ENCODE data around the gene EFCC1.

DNA sequence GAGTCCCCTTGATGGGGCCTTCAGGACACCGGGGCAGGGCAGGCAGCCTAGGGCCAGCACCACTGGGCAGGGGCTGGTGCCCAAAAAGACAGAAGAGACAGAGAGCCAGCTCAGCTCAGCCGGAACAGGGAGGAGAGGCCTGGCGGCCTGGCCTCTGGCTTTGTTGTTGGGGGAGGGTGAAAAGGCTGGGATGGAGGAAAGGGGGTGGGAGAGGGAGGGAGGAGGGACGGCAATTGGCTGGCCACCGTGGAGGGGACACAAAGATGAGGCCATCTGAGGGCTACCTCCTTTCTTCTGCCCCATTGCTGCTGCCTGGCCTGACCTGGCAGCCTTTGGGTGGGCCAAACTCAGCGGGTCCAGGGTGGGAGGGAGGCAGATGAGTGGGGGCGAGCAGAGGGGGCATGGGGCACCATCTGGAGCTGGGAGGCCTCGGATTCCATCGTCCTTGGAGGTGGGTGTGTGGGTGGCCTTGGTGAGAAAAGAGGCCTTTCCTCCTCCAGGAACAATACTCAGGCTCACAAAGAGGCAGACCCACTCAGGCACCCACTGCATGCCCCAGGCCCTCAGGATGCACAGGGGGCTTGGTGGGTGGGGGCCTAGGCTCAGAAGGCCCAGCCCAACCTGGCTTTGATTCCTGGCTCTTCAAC lies 9.3 kb downstream of the EFCC1 start:
- TF ChIP-seq, protein P1, sequence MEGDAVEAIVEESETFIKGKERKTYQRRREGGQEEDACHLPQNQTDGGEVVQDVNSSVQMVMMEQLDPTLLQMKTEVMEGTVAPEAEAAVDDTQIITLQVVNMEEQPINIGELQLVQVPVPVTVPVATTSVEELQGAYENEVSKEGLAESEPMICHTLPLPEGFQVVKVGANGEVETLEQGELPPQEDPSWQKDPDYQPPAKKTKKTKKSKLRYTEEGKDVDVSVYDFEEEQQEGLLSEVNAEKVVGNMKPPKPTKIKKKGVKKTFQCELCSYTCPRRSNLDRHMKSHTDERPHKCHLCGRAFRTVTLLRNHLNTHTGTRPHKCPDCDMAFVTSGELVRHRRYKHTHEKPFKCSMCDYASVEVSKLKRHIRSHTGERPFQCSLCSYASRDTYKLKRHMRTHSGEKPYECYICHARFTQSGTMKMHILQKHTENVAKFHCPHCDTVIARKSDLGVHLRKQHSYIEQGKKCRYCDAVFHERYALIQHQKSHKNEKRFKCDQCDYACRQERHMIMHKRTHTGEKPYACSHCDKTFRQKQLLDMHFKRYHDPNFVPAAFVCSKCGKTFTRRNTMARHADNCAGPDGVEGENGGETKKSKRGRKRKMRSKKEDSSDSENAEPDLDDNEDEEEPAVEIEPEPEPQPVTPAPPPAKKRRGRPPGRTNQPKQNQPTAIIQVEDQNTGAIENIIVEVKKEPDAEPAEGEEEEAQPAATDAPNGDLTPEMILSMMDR (IDR thresholded peaks at IDR 0.05), result no peak
- TF ChIP-seq POLR2A (IDR thresholded peaks at IDR 0.05; ENCODE audit: low read length) (no peak), BHLHE40 (IDR thresholded peaks at IDR 0.05; ENCODE audit: low read depth, low read length) (no peak)
- TF ChIP-seq, protein P2, sequence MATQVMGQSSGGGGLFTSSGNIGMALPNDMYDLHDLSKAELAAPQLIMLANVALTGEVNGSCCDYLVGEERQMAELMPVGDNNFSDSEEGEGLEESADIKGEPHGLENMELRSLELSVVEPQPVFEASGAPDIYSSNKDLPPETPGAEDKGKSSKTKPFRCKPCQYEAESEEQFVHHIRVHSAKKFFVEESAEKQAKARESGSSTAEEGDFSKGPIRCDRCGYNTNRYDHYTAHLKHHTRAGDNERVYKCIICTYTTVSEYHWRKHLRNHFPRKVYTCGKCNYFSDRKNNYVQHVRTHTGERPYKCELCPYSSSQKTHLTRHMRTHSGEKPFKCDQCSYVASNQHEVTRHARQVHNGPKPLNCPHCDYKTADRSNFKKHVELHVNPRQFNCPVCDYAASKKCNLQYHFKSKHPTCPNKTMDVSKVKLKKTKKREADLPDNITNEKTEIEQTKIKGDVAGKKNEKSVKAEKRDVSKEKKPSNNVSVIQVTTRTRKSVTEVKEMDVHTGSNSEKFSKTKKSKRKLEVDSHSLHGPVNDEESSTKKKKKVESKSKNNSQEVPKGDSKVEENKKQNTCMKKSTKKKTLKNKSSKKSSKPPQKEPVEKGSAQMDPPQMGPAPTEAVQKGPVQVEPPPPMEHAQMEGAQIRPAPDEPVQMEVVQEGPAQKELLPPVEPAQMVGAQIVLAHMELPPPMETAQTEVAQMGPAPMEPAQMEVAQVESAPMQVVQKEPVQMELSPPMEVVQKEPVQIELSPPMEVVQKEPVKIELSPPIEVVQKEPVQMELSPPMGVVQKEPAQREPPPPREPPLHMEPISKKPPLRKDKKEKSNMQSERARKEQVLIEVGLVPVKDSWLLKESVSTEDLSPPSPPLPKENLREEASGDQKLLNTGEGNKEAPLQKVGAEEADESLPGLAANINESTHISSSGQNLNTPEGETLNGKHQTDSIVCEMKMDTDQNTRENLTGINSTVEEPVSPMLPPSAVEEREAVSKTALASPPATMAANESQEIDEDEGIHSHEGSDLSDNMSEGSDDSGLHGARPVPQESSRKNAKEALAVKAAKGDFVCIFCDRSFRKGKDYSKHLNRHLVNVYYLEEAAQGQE (IDR thresholded peaks at IDR 0.05), result no peak
